Naive thymus-derived CD8-positive, alpha-beta T cell (primary cell): ENCODE data around the gene E2F7. TPM values are rescaled to one million over a fixed set of nuclear protein-coding genes. Genes with fewer than 3 reads are reported as not detected.

Experiments
- ATAC-seq, 2 donors: fragments of 150-1000 bp; cut with Tn5 transposase in 1 of 2; sonication (Bioruptor Pico), chemical (Tn5 transposase) in 1 of 2; 1 replicate in 1 of 2; 2 replicates in 1 of 2; pipeline ENCODE4 v1.10.0; 2021; ENCODE audit warnings: mild to moderate bottlenecking in 2 of 2, moderate library complexity in 2 of 2
- POLR2A ChIA-PET: fragments of 350-600 bp; sonication (Branson Sonifier 250); formaldehyde crosslinking; loops from one replicate; lab custom pipeline; 2021; ENCODE audit warnings: antibody characterized with exemption; lab: Charles Lee
- DNase-seq, 10 donors: peaks; one replicate each; pipeline versions ENCODE4 v3.0.0 to v3.0.0-alpha.2; 2020 to 2022
- H3K27ac Mint-ChIP-seq, 10 donors: one replicate each; pipeline ENCODE4 v1.8.0; 2020 to 2022; ENCODE audit warnings: mild to moderate bottlenecking in 10 of 10, mixed read lengths in 10 of 10, moderate library complexity in 4 of 10, inconsistent platforms in 1 of 10
- H3K27me3 Mint-ChIP-seq, 5 donors: one replicate each; pipeline ENCODE4 v1.8.0; 2021 to 2022; ENCODE audit warnings: mixed read lengths in 5 of 5
- H3K36me3 Mint-ChIP-seq, 3 donors: one replicate each; pipeline ENCODE4 v1.8.0; 2020 to 2022; ENCODE audit warnings: mixed read lengths in 3 of 3, mild to moderate bottlenecking in 2 of 3, inconsistent platforms in 1 of 3
- H3K4me1 Mint-ChIP-seq, 4 donors: one replicate each; pipeline ENCODE4 v1.8.0; 2021 to 2022; ENCODE audit warnings: mixed read lengths in 4 of 4
- H3K4me3 Mint-ChIP-seq, 10 donors: one replicate each; pipeline ENCODE4 v1.8.0; 2020 to 2022; ENCODE audit warnings: mild to moderate bottlenecking in 10 of 10, mixed read lengths in 10 of 10, moderate library complexity in 6 of 10, inconsistent platforms in 1 of 10
- H3K9me3 Mint-ChIP-seq, 9 donors: one replicate each; pipeline ENCODE4 v1.8.0; 2020 to 2022; ENCODE audit warnings: mixed read lengths in 9 of 9, mild to moderate bottlenecking in 3 of 9, inconsistent platforms in 1 of 9, moderate library complexity in 1 of 9
- polyA plus RNA-seq, 3 donors: library from polyadenylated mRNA; unstranded; fragments of 300-500 nt; fragmentation: Illumina TruSeq; gene quantifications; one replicate each; pipeline ENCODE4 v1.2.3, GENCODE V29; 2021
- total RNA-seq, 8 experiments: library from RNA in 2 of 8; stranded (reverse) in 2 of 8; gene quantifications; one replicate each; pipeline ENCODE4 v1.2.3 and lab custom pipeline; 2021 to 2026

E2F7 gene
- total and polyA plus RNA-seq, 5 experiments from 2014 or later: not detected

GRCh38 chr12:77033658-77034536 lies 31.5 kb downstream of the E2F7 start:
- DNase-seq (no peak), ATAC-seq (no peak)
- Mint-ChIP-seq H3K9me3 (peaks cover 0 to 26% (median 10%) of the 10 kb centered on the region in 9 donors), H3K36me3 (peaks cover 0 to 6% (median 0%) of the 10 kb centered on the region in 3 donors), H3K4me3 (no peak overlapping the region), H3K4me1 (peaks cover 0 to 2% (median 0%) of the 10 kb centered on the region in 4 donors), H3K27me3 (peaks cover 0 to 7% (median 0%) of the 10 kb centered on the region in 5 donors), H3K27ac (no peak overlapping the region)
- POLR2A ChIA-PET: no interaction called here

- POLR2A ChIA-PET: no interaction called here
Measured at GRCh38 chr12:77032406-77032805, 33.0 kb downstream of the E2F7 start.

GRCh38 chr12:77031745-77032144 lies 33.6 kb downstream of the E2F7 start:
- DNase-seq (no peak), ATAC-seq (no peak)
- Mint-ChIP-seq H3K9me3 (peaks cover 0 to 7% (median 0%) of the 10 kb centered on the region in 9 donors), H3K4me3 (no peak overlapping the region), H3K27ac (no peak overlapping the region), H3K36me3 (peaks cover 0 to 6% (median 0%) of the 10 kb centered on the region in 3 donors), H3K4me1 (peaks cover 0 to 2% (median 0%) of the 10 kb centered on the region in 4 donors), H3K27me3 (peaks cover 0 to 7% (median 0%) of the 10 kb centered on the region in 5 donors)
- POLR2A ChIA-PET: no interaction called here

More at GRCh38 chr12:77032406-77032805, 33.0 kb downstream of the E2F7 start:
- ATAC-seq: no peak
- Mint-ChIP-seq H3K36me3 (peaks cover 0 to 6% (median 0%) of the 10 kb centered on the region in 3 donors), H3K27me3 (peaks cover 0 to 7% (median 0%) of the 10 kb centered on the region in 5 donors), H3K9me3 (peaks cover 0 to 11% (median 4%) of the 10 kb centered on the region in 9 donors), H3K27ac (no peak overlapping the region), H3K4me3 (no peak overlapping the region), H3K4me1 (peaks cover 0 to 2% (median 0%) of the 10 kb centered on the region in 4 donors)
- no peak for DNase-seq

GRCh38 chr12:77025782-77026314 lies 39.5 kb downstream of the E2F7 start:
- ATAC-seq (no peak), DNase-seq (no peak)
- Mint-ChIP-seq H3K4me3 (no peak overlapping the region), H3K4me1 (no peaks in the 10 kb centered on the region), H3K27me3 (no peaks in the 10 kb centered on the region), H3K27ac (no peak overlapping the region), H3K36me3 (no peaks in the 10 kb centered on the region), H3K9me3 (no peaks in the 10 kb centered on the region)
- POLR2A ChIA-PET: no interaction called here

GRCh38 chr12:77023501-77023900 lies 41.9 kb downstream of the E2F7 start:
- Mint-ChIP-seq H3K36me3 (no peaks in the 10 kb centered on the region), H3K27me3 (no peaks in the 10 kb centered on the region), H3K9me3 (no peaks in the 10 kb centered on the region), H3K4me1 (no peaks in the 10 kb centered on the region), H3K27ac (no peak overlapping the region), H3K4me3 (no peak overlapping the region)
- no peak for ATAC-seq
- DNase-seq: no peak
- POLR2A ChIA-PET: no interaction called here

- no peaks in the 10 kb centered on the region for H3K4me1 Mint-ChIP-seq
- no peaks in the 10 kb centered on the region for H3K36me3 Mint-ChIP-seq
- H3K9me3 Mint-ChIP-seq: no peaks in the 10 kb centered on the region
- DNase-seq (no peak), ATAC-seq (no peak)
- no peak overlapping the region for H3K4me3 Mint-ChIP-seq
- POLR2A ChIA-PET: no interaction called here
- peak overlapping the region in 1 of 10 donors; percentile 40 for H3K27ac Mint-ChIP-seq
- H3K27me3 Mint-ChIP-seq: peaks cover 0 to 3% (median 0%) of the 10 kb centered on the region in 5 donors
Measured at GRCh38 chr12:77019920-77020319, 45.4 kb downstream of the E2F7 start.

GRCh38 chr12:77016606-77017005 lies 48.8 kb downstream of the E2F7 start:
- Mint-ChIP-seq H3K4me1 (no peaks in the 10 kb centered on the region), H3K27me3 (peaks cover 0 to 3% (median 0%) of the 10 kb centered on the region in 5 donors), H3K36me3 (no peaks in the 10 kb centered on the region), H3K4me3 (no peak overlapping the region), H3K9me3 (no peaks in the 10 kb centered on the region), H3K27ac (no peak overlapping the region)
- ATAC-seq (no peak), DNase-seq (no peak)
- POLR2A ChIA-PET: no interaction called here

- DNase-seq (no peak), ATAC-seq (no peak)
- Mint-ChIP-seq H3K9me3 (no peaks in the 10 kb centered on the region), H3K27ac (no peak overlapping the region), H3K27me3 (peaks cover 2 to 6% (median 4%) of the 10 kb centered on the region in 5 donors), H3K4me1 (peaks cover 3 to 6% (median 5%) of the 10 kb centered on the region in 4 donors), H3K4me3 (no peak overlapping the region), H3K36me3 (no peaks in the 10 kb centered on the region)
- POLR2A ChIA-PET: no interaction called here
Measured at GRCh38 chr12:77013091-77013490, 52.3 kb downstream of the E2F7 start.

GRCh38 chr12:77010691-77011548 lies 54.4 kb downstream of the E2F7 start:
- H3K27ac Mint-ChIP-seq: no peak overlapping the region
- H3K36me3 Mint-ChIP-seq: no peaks in the 10 kb centered on the region
- ATAC-seq: peak; percentile 75 to 78
- H3K4me3 Mint-ChIP-seq: peak overlapping the region in 1 of 10 donors; percentile 53
- DNase-seq: peak; percentile 31 to 72 (median 48)
- POLR2A ChIA-PET: no interaction called here
- no peaks in the 10 kb centered on the region for H3K9me3 Mint-ChIP-seq
- peaks cover 0 to 16% (median 4%) of the 10 kb centered on the region in 5 donors for H3K27me3 Mint-ChIP-seq
- H3K4me1 Mint-ChIP-seq: peaks cover 3 to 6% (median 5%) of the 10 kb centered on the region in 4 donors

GRCh38 chr12:77007476-77007875 lies 57.9 kb downstream of the E2F7 start:
- POLR2A ChIA-PET: no interaction called here
- ATAC-seq: no peak
- DNase-seq: no peak
- H3K27ac Mint-ChIP-seq: no peak overlapping the region
- peaks cover 3 to 6% (median 5%) of the 10 kb centered on the region in 4 donors for H3K4me1 Mint-ChIP-seq
- no peaks in the 10 kb centered on the region for H3K9me3 Mint-ChIP-seq
- H3K4me3 Mint-ChIP-seq: no peak overlapping the region
- H3K27me3 Mint-ChIP-seq: peaks cover 6 to 16% (median 11%) of the 10 kb centered on the region in 5 donors
- no peaks in the 10 kb centered on the region for H3K36me3 Mint-ChIP-seq

GRCh38 chr12:77005611-77006098 lies 59.7 kb downstream of the E2F7 start:
- H3K27me3 Mint-ChIP-seq: peaks cover 6 to 16% (median 11%) of the 10 kb centered on the region in 5 donors
- no peaks in the 10 kb centered on the region for H3K36me3 Mint-ChIP-seq
- POLR2A ChIA-PET: no interaction called here
- DNase-seq (no peak), ATAC-seq (no peak)
- no peak overlapping the region for H3K27ac Mint-ChIP-seq
- no peaks in the 10 kb centered on the region for H3K9me3 Mint-ChIP-seq
- H3K4me3 Mint-ChIP-seq: no peak overlapping the region
- H3K4me1 Mint-ChIP-seq: peaks cover 2 to 4% (median 2%) of the 10 kb centered on the region in 4 donors

- Mint-ChIP-seq H3K27ac (no peak overlapping the region), H3K4me1 (no peaks in the 10 kb centered on the region), H3K36me3 (no peaks in the 10 kb centered on the region), H3K27me3 (peaks cover 5 to 16% (median 7%) of the 10 kb centered on the region in 5 donors), H3K9me3 (no peaks in the 10 kb centered on the region), H3K4me3 (no peak overlapping the region)
- POLR2A ChIA-PET: no interaction called here
- ATAC-seq: no peak
- no peak for DNase-seq
Measured at GRCh38 chr12:77003914-77004313, 61.5 kb downstream of the E2F7 start.
